GM18951 (cell line): ENCODE data around the gene SLC7A6.

Experiments used
- POLR2A ChIP-seq: IDR thresholded peaks from 4 replicates; pipeline ENCODE4 v1.6.1; 2011; ENCODE audit warnings: mild to moderate bottlenecking; ENCODE audit not compliant: insufficient read length, insufficient read depth; ENCODE audit errors: extremely low read depth
- in situ Hi-C: fragments of 300-500 bp; cut with MboI; formaldehyde crosslinking; loops from one replicate; pipeline ENCODE4 v1.12.0; 2022; ENCODE audit warnings: low sequenced_read_pairs, mixed read lengths, inconsistent platforms; ENCODE audit not compliant: unreplicated experiment

The SLC7A6 gene

GRCh38 chr16:68273459-68273858 lies 9.1 kb downstream of the SLC7A6 start:
- in situ Hi-C loops: no loop called here
- TF ChIP-seq POLR2A: no peak

DNA sequence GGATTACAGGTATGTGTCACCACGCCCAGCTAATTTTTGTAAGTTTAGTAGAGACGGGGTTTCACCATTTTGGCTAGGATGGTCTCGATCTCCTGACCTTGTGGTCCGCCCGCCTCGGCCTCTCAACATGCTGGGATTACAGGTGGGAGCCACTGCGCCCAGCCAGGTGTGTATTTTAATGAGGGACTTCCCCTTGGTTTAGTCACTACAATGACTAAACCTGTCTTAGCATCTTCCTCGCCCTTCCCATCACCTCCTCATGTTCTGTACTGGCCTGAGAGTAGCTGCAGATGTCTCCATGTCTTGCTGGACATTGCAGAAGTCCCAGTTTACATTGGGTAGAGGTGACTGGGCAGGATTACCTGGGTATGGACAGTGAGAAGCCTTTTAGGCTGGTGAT lies 9.6 kb downstream of the SLC7A6 start:
- in situ Hi-C loops: no loop called here
- no peak for TF ChIP-seq POLR2A

DNA sequence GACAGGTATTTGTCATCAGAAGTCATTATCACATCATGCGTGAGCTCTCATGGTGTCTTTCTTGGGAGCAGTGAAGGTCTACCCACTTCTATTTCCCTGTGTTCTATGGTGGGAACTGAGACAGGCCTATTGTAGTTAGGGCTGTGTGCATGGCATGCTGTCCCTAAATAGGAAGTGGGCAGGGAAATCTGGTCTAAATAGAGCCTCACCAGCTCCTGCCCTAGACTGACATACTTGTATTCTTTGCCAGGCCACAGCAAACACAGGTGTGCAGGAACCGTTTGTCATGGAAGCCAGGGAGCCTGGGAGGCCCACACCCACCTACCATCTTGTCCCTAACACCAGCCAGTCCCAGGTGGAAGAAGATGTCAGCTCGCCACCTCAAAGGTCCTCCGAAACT lies 10.1 kb downstream of the SLC7A6 start:
- no peak for TF ChIP-seq POLR2A
- in situ Hi-C loops: no loop called here

DNA sequence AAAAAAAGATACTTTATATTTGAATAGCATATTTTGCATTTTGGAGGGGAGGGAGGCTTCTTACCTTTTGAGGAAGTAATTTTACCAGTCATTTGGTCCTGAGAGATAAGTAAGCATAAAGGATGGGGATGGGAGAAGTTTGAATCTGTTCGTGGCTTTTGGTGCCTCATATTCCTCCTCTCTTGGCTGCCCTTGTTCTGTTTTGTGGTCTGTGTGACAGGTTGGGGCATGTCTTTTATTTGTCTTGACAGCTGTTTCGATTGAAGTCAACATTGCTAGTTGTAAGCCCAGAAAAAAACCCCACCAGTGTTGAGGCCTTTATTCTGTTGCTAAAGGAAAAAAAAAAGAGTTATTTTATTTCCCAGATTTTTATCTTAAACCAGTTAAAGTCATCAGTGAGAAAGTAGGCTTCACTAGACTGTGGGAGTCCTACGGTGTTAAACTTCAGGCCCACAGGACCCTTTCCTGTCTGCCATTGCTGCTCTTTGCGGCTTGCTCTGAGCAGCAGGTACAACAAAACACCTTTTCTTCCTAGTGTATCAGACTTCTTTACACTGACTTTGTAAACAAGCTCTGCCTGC lies 11.4 kb downstream of the SLC7A6 start:
- in situ Hi-C loops: no loop called here
- no peak for TF ChIP-seq POLR2A

DNA sequence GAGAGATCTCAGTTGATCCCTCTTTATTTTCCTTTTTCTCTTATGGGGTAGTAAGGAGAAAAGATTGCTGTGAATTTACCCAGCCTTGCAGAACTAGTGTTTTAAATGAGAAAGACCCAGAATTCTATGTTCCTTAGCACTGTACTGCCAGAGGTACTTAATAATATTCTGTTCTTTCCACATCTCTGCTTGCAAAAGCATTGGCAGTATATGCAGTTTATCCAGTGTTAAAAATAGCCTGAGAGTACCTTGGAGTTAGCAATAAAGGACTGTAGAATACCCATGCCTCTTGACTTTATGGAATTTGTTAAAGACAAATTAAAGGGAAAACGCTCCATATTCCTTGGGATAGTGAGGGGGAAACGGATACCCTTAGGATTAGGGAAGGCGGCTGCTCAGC lies 11.9 kb downstream of the SLC7A6 start:
- in situ Hi-C loops: no loop called here
- TF ChIP-seq POLR2A: no peak

DNA sequence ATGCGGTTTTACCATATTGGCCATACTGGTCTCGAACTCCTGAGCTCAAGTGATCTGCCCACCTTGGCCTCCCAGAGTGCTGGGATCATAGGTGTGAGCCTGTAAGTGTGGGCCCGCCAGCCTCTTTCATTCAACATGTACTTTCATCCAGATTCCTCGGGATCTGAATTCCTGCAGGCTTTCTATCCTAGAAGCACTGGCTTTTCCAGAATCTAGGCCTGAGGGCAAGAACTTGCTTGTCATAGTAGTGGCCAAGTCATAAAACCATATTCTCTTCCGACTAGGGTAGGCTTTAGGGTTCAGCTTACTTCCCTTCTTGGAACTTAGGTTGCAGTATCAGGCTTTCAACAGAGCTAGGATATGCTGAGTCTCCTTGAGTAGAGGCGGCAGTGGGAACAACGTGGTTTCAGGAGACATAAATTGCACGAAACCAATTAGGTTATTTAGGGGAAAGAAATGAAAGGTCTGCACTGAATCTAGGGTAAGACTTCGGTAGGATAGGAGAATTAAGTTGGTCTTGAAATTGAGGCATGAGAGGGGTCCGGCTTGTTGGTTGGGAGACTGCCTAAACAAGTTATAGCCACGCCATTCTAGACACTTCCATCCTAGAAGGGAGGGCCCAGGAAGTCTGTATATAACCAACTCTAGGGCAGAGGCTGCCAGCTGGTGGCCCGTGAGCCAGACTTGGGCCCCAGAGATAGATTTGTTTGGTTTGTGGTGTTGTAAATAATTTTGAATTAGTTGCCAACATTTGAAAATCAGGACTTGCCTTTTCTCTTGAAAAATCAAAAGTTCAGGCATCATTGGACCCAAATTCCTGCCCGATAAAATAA lies 15.6 kb downstream of the SLC7A6 start:
- in situ Hi-C loops: no loop called here
- no peak for TF ChIP-seq POLR2A

- in situ Hi-C loops: no loop called here
- no peak for TF ChIP-seq POLR2A
Measured at GRCh38 chr16:68281368-68282063, 17.2 kb downstream of the SLC7A6 start.

DNA sequence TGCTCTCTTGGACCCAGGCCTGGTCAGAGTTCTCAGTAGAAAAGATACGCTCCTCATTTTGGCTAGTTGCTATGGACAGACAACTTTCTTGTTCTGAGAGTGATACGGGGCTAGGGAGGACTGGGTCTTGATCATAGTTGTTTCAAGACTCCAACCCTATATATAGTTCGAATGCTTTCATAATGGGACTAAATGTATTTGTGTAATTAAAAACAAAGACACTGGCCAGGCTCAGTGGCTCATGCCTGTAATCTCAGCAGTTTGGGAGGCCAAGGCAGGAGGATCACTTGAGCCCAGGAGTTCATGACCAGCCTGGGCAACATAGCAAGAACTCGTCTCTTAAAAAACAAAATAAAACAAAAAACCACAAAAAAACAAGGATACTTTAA lies 17.7 kb downstream of the SLC7A6 start:
- in situ Hi-C loops: no loop called here
- no peak for TF ChIP-seq POLR2A

- in situ Hi-C loops: no loop called here
- TF ChIP-seq POLR2A: no peak
Measured at GRCh38 chr16:68283346-68283745, 19.0 kb downstream of the SLC7A6 start.

- in situ Hi-C loops: no loop called here
- TF ChIP-seq POLR2A: peak; percentile 18
Measured at GRCh38 chr16:68283801-68284598, 19.7 kb downstream of the SLC7A6 start.

DNA sequence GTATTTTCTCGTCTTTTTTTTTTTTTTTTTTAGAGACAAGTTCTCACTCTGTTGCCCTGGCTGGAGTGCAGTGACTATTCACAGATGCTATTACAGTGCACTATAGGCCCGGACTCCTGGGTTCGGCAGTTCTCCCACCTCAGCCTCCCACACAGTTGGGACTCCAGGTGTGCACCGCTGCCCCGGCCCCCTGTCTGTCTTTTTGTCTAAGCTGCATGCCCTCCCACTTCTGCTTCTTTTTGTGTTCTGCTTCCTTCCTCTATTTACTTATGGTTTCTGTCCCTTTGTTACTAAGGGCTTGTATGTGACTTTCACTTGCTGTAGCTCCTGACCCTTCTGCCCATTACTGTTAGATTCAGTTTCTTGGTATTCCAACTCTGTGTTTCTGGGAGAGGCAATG lies 20.5 kb downstream of the SLC7A6 start:
- peak; percentile 31 for TF ChIP-seq POLR2A
- in situ Hi-C loops: no loop called here

- TF ChIP-seq POLR2A: no peak
- in situ Hi-C loops: no loop called here
Measured at GRCh38 chr16:68285683-68286082, 21.4 kb downstream of the SLC7A6 start.
